Endothelial cell of umbilical vein (primary cell): ENCODE results near the gene MIS18A. TPM values are rescaled to one million over a fixed set of nuclear protein-coding genes. Genes with fewer than 3 reads are reported as not detected.

Source experiments
- BruUV-seq: library from RNA; stranded (reverse); fragments of 400-500 nt; replicated peaks from 2 replicates; lab custom pipeline; 2021; lab: Mats Ljungman, UMichigan
- CTCF ChIA-PET: fragments of 300-600, 350-600 bp; sonication (Branson Sonifier 250); formaldehyde crosslinking; loops from one replicate; lab custom pipeline; 2021; ENCODE audit warnings: antibody characterized with exemption, inconsistent platforms; lab: Charles Lee
- POLR2A ChIA-PET: fragments of 300-600, 350-600 bp; sonication (Branson Sonifier 250); formaldehyde crosslinking; loops from one replicate; lab custom pipeline; 2021; ENCODE audit warnings: antibody characterized with exemption, inconsistent platforms; lab: Charles Lee
- DNase-seq: peaks from one replicate; pipeline ENCODE4 v3.0.0-alpha.2; 2011; ENCODE audit warnings: low read depth, low spot score
- FAIRE-seq: peaks from 2 replicates; lab custom pipeline; 2011; peaks lifted over from hg19 to GRCh38; lab: Jason Lieb, UNC
- H2AFZ ChIP-seq: 2 replicates; pipeline ENCODE4 v1.6.0; 2012; ENCODE audit warnings: low read depth, low read length, control low read depth, inconsistent platforms
- H3K27ac ChIP-seq: 2 replicates; pipeline ENCODE4 v1.5.1; 2011; ENCODE audit warnings: low read depth, mild to moderate bottlenecking, control low read depth, low read length, moderate library complexity; ENCODE audit not compliant: insufficient read depth
- H3K27me3 ChIP-seq, 2 experiments: 2 replicates each; pipeline versions ENCODE4 v1.6.0 to v1.6.1; 2011; ENCODE audit warnings: low read length in 2 of 2, mixed read lengths in 1 of 2; ENCODE audit not compliant: control insufficient read depth in 2 of 2, insufficient read depth in 2 of 2
- H3K36me3 ChIP-seq, 2 experiments: 2 replicates in 1 of 2; 3 replicates in 1 of 2; pipeline ENCODE4 v1.5.1; 2011; ENCODE audit warnings: low read length in 2 of 2, mild to moderate bottlenecking in 1 of 2, moderate library complexity in 1 of 2; ENCODE audit not compliant: control insufficient read depth in 2 of 2, insufficient read depth in 2 of 2; ENCODE audit errors: extremely low read depth in 1 of 2
- H3K4me1 ChIP-seq: 3 replicates; pipeline ENCODE4 v1.5.1; 2011; ENCODE audit warnings: mild to moderate bottlenecking, low read length; ENCODE audit not compliant: control insufficient read depth, insufficient read depth; ENCODE audit errors: extremely low read depth
- H3K4me2 ChIP-seq: 2 replicates; pipeline ENCODE4 v1.6.1; 2011; ENCODE audit warnings: low read length, control low read depth, mixed read lengths; ENCODE audit not compliant: insufficient read depth
- H3K4me3 ChIP-seq, 3 experiments: fragments of 200-600 bp in 1 of 3; sonication (generic), shearing (Covaris generic) in 1 of 3; replicated peaks in 1 of 3; 2 replicates each; pipeline ENCODE4 v1.5.1; 2011 to 2016; ENCODE audit warnings: control low read depth in 3 of 3, low read length in 3 of 3, mild to moderate bottlenecking in 2 of 3, inconsistent platforms in 1 of 3, low read depth in 1 of 3, moderate library complexity in 1 of 3; ENCODE audit not compliant: insufficient read depth in 1 of 3
- H3K79me2 ChIP-seq: 2 replicates; pipeline ENCODE4 v1.6.0; 2012; ENCODE audit warnings: low read length, inconsistent platforms; ENCODE audit not compliant: control insufficient read depth, insufficient read depth
- H3K9ac ChIP-seq: replicated peaks from 2 replicates; pipeline ENCODE3; 2011; ENCODE audit warnings: low read length, control low read depth; ENCODE audit not compliant: insufficient read depth; ENCODE audit errors: extremely low read depth
- H3K9me1 ChIP-seq: replicated peaks from 3 replicates; pipeline ENCODE4 v1.6.0; 2011; ENCODE audit warnings: mild to moderate bottlenecking, low read length; ENCODE audit not compliant: control insufficient read depth, insufficient read depth; ENCODE audit errors: extremely low read depth
- H3K9me3 ChIP-seq: replicated peaks from 2 replicates; pipeline ENCODE4 v1.5.1; 2012; ENCODE audit warnings: low read length, inconsistent platforms; ENCODE audit not compliant: control insufficient read depth, insufficient read depth
- H4K20me1 ChIP-seq: replicated peaks from 2 replicates; pipeline ENCODE3; 2011; ENCODE audit warnings: mild to moderate bottlenecking, low read length; ENCODE audit not compliant: control insufficient read depth, insufficient read depth; ENCODE audit errors: extremely low read depth
- EZH2 ChIP-seq: IDR thresholded peaks from 2 replicates; pipeline ENCODE4 v1.6.1; 2012; ENCODE audit warnings: borderline replicate concordance, low read depth, mild to moderate bottlenecking, moderate library complexity, low read length, inconsistent platforms; ENCODE audit not compliant: severe bottlenecking
- FOS ChIP-seq: IDR thresholded peaks from 2 replicates; pipeline ENCODE4 v1.6.1; 2011; ENCODE audit warnings: mild to moderate bottlenecking, low read length, moderate library complexity, borderline replicate concordance; ENCODE audit not compliant: insufficient read depth
- GATA2 ChIP-seq: IDR thresholded peaks from 2 replicates; pipeline ENCODE4 v1.7.0; 2011; ENCODE audit warnings: low read depth, mild to moderate bottlenecking, moderate library complexity, mixed read lengths, low read length; ENCODE audit not compliant: insufficient read length, insufficient read depth
- JUN ChIP-seq: IDR thresholded peaks from 2 replicates; pipeline ENCODE4 v1.6.1; 2011; ENCODE audit warnings: borderline replicate concordance, low read depth; ENCODE audit not compliant: insufficient read length, insufficient read depth
- MYC ChIP-seq: IDR thresholded peaks from one replicate; pipeline ENCODE4 v1.6.1; 2011; ENCODE audit warnings: mild to moderate bottlenecking, low read depth, low read length
- POLR2A ChIP-seq: IDR thresholded peaks from 2 replicates; pipeline ENCODE4 v1.6.1; 2012; ENCODE audit warnings: low read depth, mild to moderate bottlenecking, control low read depth, low read length
- POLR2AphosphoS5 ChIP-seq: IDR thresholded peaks from 2 replicates; pipeline ENCODE4 v1.6.1; 2012; ENCODE audit warnings: low read depth, mild to moderate bottlenecking, control low read depth, low read length, moderate library complexity; ENCODE audit not compliant: insufficient read depth
- dilution Hi-C: fragments of 300-500 bp; cut with MboI; formaldehyde crosslinking; loops from one replicate; pipeline ENCODE4 v1.15.0; 2019; ENCODE audit warnings: low sequenced_read_pairs; ENCODE audit not compliant: extremely low pct_ligation_motif_present
- intact Hi-C: fragments of 100-400 bp; cut with micrococcal nuclease; formaldehyde crosslinking; loops from one replicate; pipeline ENCODE4 v1.10.0; 2022
- polyA plus RNA-seq, 4 experiments: library from polyadenylated mRNA; depleted of rRNA in 3 of 4; stranded (reverse) in 3 of 4; unstranded in 1 of 4; fragments of >200 nt; gene quantifications; 2 replicates each; pipeline versions ENCODE4 v1.2.1 to v1.2.3, GENCODE V29; 2011 to 2012; ENCODE audit warnings: missing spikeins in 1 of 4
- total RNA-seq: library from RNA; stranded (reverse); gene quantifications from 2 replicates; pipeline ENCODE4 v1.2.3, GENCODE V29; 2021
- TF ChIP-seq, protein P1 (sequence below): IDR thresholded peaks from 2 replicates; pipeline ENCODE4 v1.6.1; 2011; ENCODE audit not compliant: insufficient read depth, insufficient read length
- TF ChIP-seq, protein P2 (sequence below), 2 donors: IDR thresholded peaks; 1 replicate in 1 of 2; 2 replicates in 1 of 2; pipeline ENCODE4 v1.5.1; 2011; ENCODE audit warnings: low read length in 2 of 2, mild to moderate bottlenecking in 2 of 2, moderate library complexity in 2 of 2, control low read depth in 1 of 2, inconsistent platforms in 1 of 2, low read depth in 1 of 2; ENCODE audit not compliant: insufficient read depth in 1 of 2; ENCODE audit errors: extremely low read depth in 1 of 2

The MIS18A gene
- total and polyA plus RNA-seq, 2 donors (not counting 3 experiments of a cell fraction or from before 2014, with no cell fraction given) = 7.9 to 19.7 TPM

DNA sequence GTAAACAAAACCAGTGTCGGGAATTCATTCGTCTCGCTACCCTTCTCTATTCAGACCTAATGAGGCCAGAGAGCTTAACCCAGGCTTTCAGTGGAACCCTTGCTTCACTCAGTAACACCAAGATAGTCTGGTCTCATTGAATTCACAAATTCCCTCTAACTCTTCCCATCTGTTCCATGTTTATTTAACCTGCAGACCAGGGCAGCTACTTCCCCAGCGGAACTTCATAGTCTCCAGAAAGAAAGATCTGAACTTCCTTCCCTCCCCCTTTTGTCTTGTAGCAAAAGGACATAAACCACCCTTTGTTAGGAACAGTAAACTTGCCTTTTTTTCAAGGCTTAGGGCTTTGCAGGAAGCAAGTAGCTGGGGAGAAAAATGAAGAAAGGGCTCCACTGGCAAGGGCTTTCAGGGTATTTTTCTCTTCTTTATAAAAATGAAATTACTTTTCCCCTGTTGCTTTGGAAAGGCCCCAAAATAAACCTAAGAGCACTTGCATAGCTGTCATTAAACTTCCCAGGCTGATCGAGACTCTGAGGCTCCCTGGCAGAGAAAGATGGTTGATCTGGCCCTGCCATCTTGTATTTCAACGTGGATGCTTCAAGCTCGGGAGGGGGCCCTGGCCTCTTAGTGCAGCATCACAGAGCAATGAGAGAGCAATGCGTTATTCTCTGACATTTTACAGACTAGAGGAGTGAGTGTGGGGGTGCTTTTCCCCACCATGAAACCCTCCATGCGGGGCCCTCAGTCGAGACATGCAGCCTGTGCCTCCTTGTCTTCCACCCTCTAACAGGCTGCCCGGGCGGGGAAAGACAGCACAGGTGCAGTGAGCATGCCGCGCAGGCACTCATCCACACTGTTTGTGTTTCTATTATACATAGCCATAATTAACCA, 30.0 kb downstream of the MIS18A start:
- Histone ChIP-seq H3K79me2 (no peaks in the 10 kb centered on the region), H3K4me3 (no peak overlapping the region), H2AFZ (peak overlapping the region; percentile 61), H3K9me1 (no peaks in the 10 kb centered on the region), H3K36me3 (no peaks in the 10 kb centered on the region), H4K20me1 (no peaks in the 10 kb centered on the region), H3K27ac (no peak overlapping the region), H3K9me3 (no peaks in the 10 kb centered on the region), H3K4me1 (peaks cover 13% of the 10 kb centered on the region), H3K27me3 (peaks cover 0 to 3% of the 10 kb centered on the region in 2 experiments), H3K9ac (peak overlapping the region; percentile 9), H3K4me2 (peak overlapping the region; percentile 66)
- TF ChIP-seq POLR2A (no peak), EZH2 (no peak), POLR2AphosphoS5 (no peak), JUN (no peak), FOS (no peak), GATA2 (no peak), MYC (no peak)
- TF ChIP-seq, protein P1, sequence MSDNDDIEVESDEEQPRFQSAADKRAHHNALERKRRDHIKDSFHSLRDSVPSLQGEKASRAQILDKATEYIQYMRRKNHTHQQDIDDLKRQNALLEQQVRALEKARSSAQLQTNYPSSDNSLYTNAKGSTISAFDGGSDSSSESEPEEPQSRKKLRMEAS = no peak
- TF ChIP-seq, protein P2, sequence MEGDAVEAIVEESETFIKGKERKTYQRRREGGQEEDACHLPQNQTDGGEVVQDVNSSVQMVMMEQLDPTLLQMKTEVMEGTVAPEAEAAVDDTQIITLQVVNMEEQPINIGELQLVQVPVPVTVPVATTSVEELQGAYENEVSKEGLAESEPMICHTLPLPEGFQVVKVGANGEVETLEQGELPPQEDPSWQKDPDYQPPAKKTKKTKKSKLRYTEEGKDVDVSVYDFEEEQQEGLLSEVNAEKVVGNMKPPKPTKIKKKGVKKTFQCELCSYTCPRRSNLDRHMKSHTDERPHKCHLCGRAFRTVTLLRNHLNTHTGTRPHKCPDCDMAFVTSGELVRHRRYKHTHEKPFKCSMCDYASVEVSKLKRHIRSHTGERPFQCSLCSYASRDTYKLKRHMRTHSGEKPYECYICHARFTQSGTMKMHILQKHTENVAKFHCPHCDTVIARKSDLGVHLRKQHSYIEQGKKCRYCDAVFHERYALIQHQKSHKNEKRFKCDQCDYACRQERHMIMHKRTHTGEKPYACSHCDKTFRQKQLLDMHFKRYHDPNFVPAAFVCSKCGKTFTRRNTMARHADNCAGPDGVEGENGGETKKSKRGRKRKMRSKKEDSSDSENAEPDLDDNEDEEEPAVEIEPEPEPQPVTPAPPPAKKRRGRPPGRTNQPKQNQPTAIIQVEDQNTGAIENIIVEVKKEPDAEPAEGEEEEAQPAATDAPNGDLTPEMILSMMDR (IDR thresholded peaks at IDR 0.05; ENCODE audit: extremely low read depth in 1 of 2, insufficient read depth in 1 of 2, low read depth in 1 of 2, low read length in 2 of 2) = no peak
- FAIRE-seq = peak; percentile 89
- peak; percentile 69 for DNase-seq
- POLR2A ChIA-PET = no interaction called here
- intact Hi-C loops = no loop called here
- BruUV-seq = no TSS peak
- dilution Hi-C loops = no loop called here
- CTCF ChIA-PET = interaction anchor here (0.6 to 3.8 kb wide), 5 partner anchors 9 to 691 kb away, joined by 3 to 21 read pairs (median 3); no protein-coding TSS in a partner anchor
